ENCODE measurements around the gene RARB. TPM values are rescaled to one million over a fixed set of nuclear protein-coding genes. Genes with fewer than 3 reads are reported as not detected.

The RARB gene
- total and polyA plus RNA-seq, 4 donors, result 1.5 to 24.5 (median 4.1) TPM

- DNase-seq (no peak), ATAC-seq (ENCODE audit: insufficient read depth, low FRiP score) (no peak)
- no peak overlapping the region for H3K27ac ChIP-seq (ENCODE audit: low read depth in 1 of 2, low read length in 1 of 2)
- peaks cover 0 to 12% (median 3%) of the 10 kb centered on the region in 5 donors for H3K4me1 ChIP-seq (ENCODE audit: control insufficient read depth in 5 of 5, insufficient read depth in 5 of 5, low read length in 5 of 5)
- no peaks in the 10 kb centered on the region for H3K27me3 ChIP-seq (ENCODE audit: control insufficient read depth in 3 of 3, insufficient read depth in 3 of 3, low read length in 2 of 3)
- no peak overlapping the region for H3K4me3 ChIP-seq
- H3K36me3 ChIP-seq (ENCODE audit: control insufficient read depth in 4 of 4, insufficient read depth in 4 of 4, low read length in 4 of 4), result peaks cover 0 to 21% (median 11%) of the 10 kb centered on the region in 4 donors
- 82 to 92% methylated on average over 15 of the region's 15 CpGs for WGBS, 2 donors
- H3K9ac ChIP-seq (ENCODE audit: insufficient read depth in 1 of 2, low read length in 2 of 2), result no peak overlapping the region
- TF ChIP-seq CTCF (IDR thresholded peaks at IDR 0.05; ENCODE audit: control extremely low read depth, extremely low read depth), result no peak
- peaks cover 0 to 3% (median under 1%) of the 10 kb centered on the region in 4 donors for H3K9me3 ChIP-seq (ENCODE audit: control insufficient read depth in 4 of 4, insufficient read depth in 3 of 4, low read length in 3 of 4)
Observed at GRCh38 chr3:25576831-25577454, 148.9 kb downstream of the RARB start.

DNA sequence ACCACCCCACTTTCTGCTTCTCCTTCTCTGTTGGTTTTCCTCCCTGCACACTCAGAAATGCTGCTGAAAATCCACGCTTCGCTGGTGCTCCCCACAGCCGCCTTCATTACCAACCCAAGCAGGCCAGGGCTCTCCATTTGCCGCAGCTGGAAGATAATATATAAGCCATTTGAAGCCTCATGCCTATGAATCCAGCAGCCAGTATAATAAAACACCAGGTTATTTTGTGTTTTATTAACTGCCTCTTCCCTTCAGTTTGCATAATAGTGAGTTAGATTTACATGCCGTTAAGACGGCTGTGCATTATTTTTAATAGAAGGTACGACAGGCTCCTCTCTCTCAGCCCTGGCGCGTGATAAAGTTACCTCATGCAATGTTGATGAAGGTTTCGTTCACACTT is 150.0 kb downstream of the RARB start:
- 95 to 97% methylated on average over 10 of the region's 10 CpGs for WGBS, 2 donors
- H3K27ac ChIP-seq (ENCODE audit: low read depth in 1 of 2, low read length in 1 of 2), result no peak overlapping the region
- DNase-seq, result no peak
- peaks cover 0 to 30% (median 14%) of the 10 kb centered on the region in 4 donors for H3K36me3 ChIP-seq (ENCODE audit: control insufficient read depth in 4 of 4, insufficient read depth in 4 of 4, low read length in 4 of 4)
- no peak for TF ChIP-seq CTCF (IDR thresholded peaks at IDR 0.05; ENCODE audit: control extremely low read depth, extremely low read depth)
- peaks cover 0 to 8% (median 3%) of the 10 kb centered on the region in 5 donors for H3K4me1 ChIP-seq (ENCODE audit: control insufficient read depth in 5 of 5, insufficient read depth in 5 of 5, low read length in 5 of 5)
- H3K27me3 ChIP-seq (ENCODE audit: control insufficient read depth in 3 of 3, insufficient read depth in 3 of 3, low read length in 2 of 3), result no peaks in the 10 kb centered on the region
- no peak for ATAC-seq (ENCODE audit: insufficient read depth, low FRiP score)
- H3K9ac ChIP-seq (ENCODE audit: insufficient read depth in 1 of 2, low read length in 2 of 2), result no peak overlapping the region
- H3K9me3 ChIP-seq (ENCODE audit: control insufficient read depth in 4 of 4, insufficient read depth in 3 of 4, low read length in 3 of 4), result peaks cover 0 to 5% (median 2%) of the 10 kb centered on the region in 4 donors
- no peak overlapping the region for H3K4me3 ChIP-seq

DNA sequence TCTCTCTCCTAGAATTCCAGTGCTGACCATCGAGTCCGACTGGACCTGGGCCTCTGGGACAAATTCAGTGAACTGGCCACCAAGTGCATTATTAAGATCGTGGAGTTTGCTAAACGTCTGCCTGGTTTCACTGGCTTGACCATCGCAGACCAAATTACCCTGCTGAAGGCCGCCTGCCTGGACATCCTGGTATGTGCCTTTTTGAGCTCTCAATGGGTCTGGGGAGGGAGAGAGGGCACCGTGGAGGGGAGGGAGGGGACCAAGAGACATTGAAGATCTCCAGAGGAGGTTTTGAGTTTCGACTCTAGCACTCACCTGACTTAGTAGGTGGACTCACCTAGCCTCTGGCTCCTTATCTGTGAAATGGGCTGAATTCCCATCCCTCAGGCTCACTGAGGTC is 152.5 kb downstream of the RARB start:
- H3K9me3 ChIP-seq (ENCODE audit: control insufficient read depth in 4 of 4, insufficient read depth in 3 of 4, low read length in 3 of 4), result peaks cover 0 to 5% (median 2%) of the 10 kb centered on the region in 4 donors
- H3K27me3 ChIP-seq (ENCODE audit: control insufficient read depth in 3 of 3, insufficient read depth in 3 of 3, low read length in 2 of 3), result no peaks in the 10 kb centered on the region
- no peak overlapping the region for H3K4me3 ChIP-seq
- no peak for TF ChIP-seq CTCF (IDR thresholded peaks at IDR 0.05; ENCODE audit: control extremely low read depth, extremely low read depth)
- H3K27ac ChIP-seq (ENCODE audit: low read depth in 1 of 2, low read length in 1 of 2), result no peak overlapping the region
- WGBS, 2 donors, result 92 to 96% methylated on average over 8 of the region's 8 CpGs
- peaks cover 0 to 28% (median 13%) of the 10 kb centered on the region in 4 donors for H3K36me3 ChIP-seq (ENCODE audit: control insufficient read depth in 4 of 4, insufficient read depth in 4 of 4, low read length in 4 of 4)
- H3K9ac ChIP-seq (ENCODE audit: insufficient read depth in 1 of 2, low read length in 2 of 2), result no peak overlapping the region
- DNase-seq (no peak), ATAC-seq (ENCODE audit: insufficient read depth, low FRiP score) (no peak)
- peaks cover 0 to 3% (median 0%) of the 10 kb centered on the region in 5 donors for H3K4me1 ChIP-seq (ENCODE audit: control insufficient read depth in 5 of 5, insufficient read depth in 5 of 5, low read length in 5 of 5)
